Urinary bladder (tissue), 4 donors: Measurements from ENCODE around the gene AGRP. TPM values are rescaled to one million over a fixed set of nuclear protein-coding genes. Genes with fewer than 3 reads are reported as not detected.

Experiments used
- DNase-seq: peaks from one replicate; pipeline ENCODE4 v3.0.0-alpha.2; 2015; ENCODE audit errors: extremely low spot score
- H3K27ac ChIP-seq: one replicate; pipeline ENCODE4 v1.5.1; 2013; ENCODE audit warnings: low read depth, mild to moderate bottlenecking, moderate library complexity
- H3K36me3 ChIP-seq: one replicate; pipeline ENCODE4 v1.6.1; 2013; ENCODE audit warnings: mild to moderate bottlenecking, moderate library complexity; ENCODE audit not compliant: insufficient read depth
- H3K4me1 ChIP-seq: one replicate; pipeline ENCODE4 v1.6.1; 2013; ENCODE audit warnings: mild to moderate bottlenecking, moderate library complexity; ENCODE audit not compliant: insufficient read depth
- H3K4me3 ChIP-seq: one replicate; pipeline ENCODE4 v1.5.1; 2013; ENCODE audit warnings: low read depth, low read length
- WGBS: extraction: QIAGEN DNeasy Blood & Tissue Kit; methylation state at CpG from one replicate; pipeline ENCODE4 v1.1.7; 2013; 5-methylcytosine and 5-hydroxymethylcytosine counted together
- polyA plus RNA-seq: library from polyadenylated mRNA; stranded (reverse); fragments of 200-250 nt; gene quantifications from one replicate; pipeline ENCODE4 v1.2.3, GENCODE V29; 2013
- total RNA-seq: library from RNA; depleted of rRNA; stranded (reverse); fragments of >200 nt; gene quantifications from one replicate; pipeline ENCODE4 v1.2.3, GENCODE V29; 2014
- donor health status: healthy with polysubstance abuse.
- donor health status: healthy.

AGRP gene
- total and polyA plus RNA-seq, 2 donors = not detected

GRCh38 chr16:67451704-67452435, 31.5 kb downstream of the AGRP start:
- 49% methylated on average over 2 of the region's 2 CpGs for WGBS

DNA sequence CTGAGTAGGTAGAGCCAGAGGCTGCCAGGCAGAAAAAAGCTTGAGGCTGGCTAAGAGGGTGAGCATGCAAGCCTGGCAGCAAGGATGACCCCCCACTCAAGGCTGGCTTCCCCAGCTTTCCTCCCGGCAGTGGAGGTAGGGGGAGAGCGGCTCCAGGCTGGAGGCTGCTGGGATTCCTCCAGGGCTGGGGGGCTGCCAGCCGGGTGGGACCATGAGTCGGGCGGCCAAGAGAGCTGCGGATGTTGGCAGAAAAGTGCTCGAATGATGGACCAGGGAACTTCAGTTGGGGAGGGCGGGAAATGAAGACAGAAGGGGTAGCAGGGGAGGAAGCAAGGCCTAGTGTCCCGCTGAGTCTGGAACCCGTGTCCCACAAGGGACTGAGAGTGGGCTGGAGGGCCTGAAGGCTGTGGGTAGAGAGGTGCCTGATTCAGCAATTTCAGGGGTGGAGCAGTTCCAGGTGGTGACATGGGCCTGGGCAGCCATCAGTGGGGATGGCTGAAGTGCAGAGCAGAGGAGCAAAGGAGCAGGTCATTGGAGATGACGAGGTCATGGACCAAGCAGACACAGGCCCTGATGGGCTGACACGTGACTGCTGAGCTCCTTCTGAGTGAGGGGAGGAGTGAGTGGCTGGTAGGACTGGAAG, 32.2 kb downstream of the AGRP start:
- WGBS = 64% methylated on average over 12 of the region's 12 CpGs
- Histone ChIP-seq H3K27ac (no peak overlapping the region), H3K4me1 (no peaks in the 10 kb centered on the region)

More at GRCh38 chr16:67451704-67452435, 31.5 kb downstream of the AGRP start:
- Histone ChIP-seq H3K4me1 (no peaks in the 10 kb centered on the region), H3K4me3 (no peak overlapping the region), H3K36me3 (no peaks in the 10 kb centered on the region), H3K27ac (no peak overlapping the region)
- DNase-seq = no peak

GRCh38 chr16:67449739-67450138, 33.6 kb downstream of the AGRP start:
- Histone ChIP-seq H3K36me3 (no peaks in the 10 kb centered on the region), H3K4me3 (no peak overlapping the region), H3K4me1 (no peaks in the 10 kb centered on the region), H3K27ac (no peak overlapping the region)
- WGBS = 66% methylated on average over 3 of the region's 3 CpGs
- DNase-seq = no peak

More for the DNA sequence above, 32.2 kb downstream of the AGRP start:
- no peak for DNase-seq
- H3K36me3 ChIP-seq = no peaks in the 10 kb centered on the region
- H3K4me3 ChIP-seq = no peak overlapping the region

GRCh38 chr16:67449336-67449735, 34.0 kb downstream of the AGRP start:
- no peaks in the 10 kb centered on the region for H3K36me3 ChIP-seq
- H3K4me1 ChIP-seq = no peaks in the 10 kb centered on the region
- DNase-seq = no peak

DNA sequence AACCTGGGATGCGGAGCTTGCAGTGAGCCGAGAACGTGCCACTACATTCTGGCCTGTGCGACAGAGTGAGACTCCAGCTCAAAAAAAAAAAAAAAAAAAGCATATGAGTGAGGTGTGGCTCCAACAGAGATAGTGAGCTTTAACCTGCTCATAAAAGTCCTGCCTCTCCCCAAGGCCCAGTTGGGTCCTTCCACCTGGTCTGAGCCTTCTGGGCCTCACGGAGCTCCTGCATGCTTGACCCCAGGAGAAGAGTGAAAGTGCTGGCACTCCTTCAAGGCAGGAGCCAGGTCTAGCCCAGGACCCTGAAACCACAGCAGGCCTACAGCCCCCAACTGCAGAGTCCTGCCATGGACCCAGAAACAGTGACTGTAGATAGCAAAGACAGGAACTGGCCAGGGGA, 34.8 kb downstream of the AGRP start:
- DNase-seq = no peak
- 96% methylated on average over 5 of the region's 5 CpGs for WGBS
- Histone ChIP-seq H3K36me3 (no peaks in the 10 kb centered on the region), H3K4me1 (no peaks in the 10 kb centered on the region), H3K4me3 (no peak overlapping the region), H3K27ac (no peak overlapping the region)

More at GRCh38 chr16:67449336-67449735, 34.0 kb downstream of the AGRP start:
- 65% methylated on average over 2 of the region's 2 CpGs for WGBS
- Histone ChIP-seq H3K4me3 (no peak overlapping the region), H3K27ac (no peak overlapping the region)

DNA sequence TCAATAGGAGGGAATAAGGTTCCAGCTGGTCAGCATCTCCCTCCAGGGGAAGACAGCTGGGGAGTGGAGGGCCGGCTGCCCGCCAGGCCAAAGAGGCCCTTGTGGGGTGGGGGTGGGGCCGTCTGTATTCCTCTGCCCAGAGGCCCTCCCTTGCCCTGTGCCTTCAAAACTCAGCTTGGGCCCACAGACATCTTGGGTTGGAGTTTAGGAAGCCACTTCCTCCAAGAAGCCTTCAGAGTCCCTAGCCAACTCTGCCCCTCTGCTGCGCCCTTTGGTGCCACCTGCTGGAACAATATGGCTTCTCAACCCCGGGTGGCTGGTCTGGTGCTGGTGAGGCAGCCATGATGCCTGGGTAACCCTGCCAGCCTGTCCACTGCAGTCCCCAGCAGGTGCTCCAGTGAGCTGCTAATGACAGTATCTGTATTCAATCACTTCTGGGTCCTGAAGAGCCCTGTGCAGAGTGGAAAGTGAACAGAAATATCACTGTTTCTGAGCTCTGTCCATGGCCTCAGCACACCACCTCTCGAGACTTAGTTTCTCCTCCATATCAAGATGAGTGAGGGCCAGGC, 35.8 kb downstream of the AGRP start:
- Histone ChIP-seq H3K4me1 (no peaks in the 10 kb centered on the region), H3K27ac (no peak overlapping the region), H3K4me3 (no peak overlapping the region), H3K36me3 (no peaks in the 10 kb centered on the region)
- DNase-seq = no peak
- 60% methylated on average over 6 of the region's 6 CpGs for WGBS

- DNase-seq = no peak
- 63% methylated on average over 8 of the region's 8 CpGs for WGBS
- Histone ChIP-seq H3K4me1 (no peaks in the 10 kb centered on the region), H3K4me3 (no peak overlapping the region), H3K27ac (no peak overlapping the region), H3K36me3 (no peaks in the 10 kb centered on the region)
Measured at GRCh38 chr16:67446968-67447507, 36.3 kb downstream of the AGRP start.

GRCh38 chr16:67445913-67446907, 37.1 kb downstream of the AGRP start:
- Histone ChIP-seq H3K36me3 (no peaks in the 10 kb centered on the region), H3K4me1 (no peaks in the 10 kb centered on the region), H3K27ac (no peak overlapping the region), H3K4me3 (no peak overlapping the region)
- DNase-seq = no peak
- 64% methylated on average over 12 of the region's 12 CpGs for WGBS

GRCh38 chr16:67445441-67445912, 37.9 kb downstream of the AGRP start:
- H3K4me1 ChIP-seq = no peaks in the 10 kb centered on the region
- 61% methylated on average over 3 of the region's 3 CpGs for WGBS
- H3K27ac ChIP-seq = no peak overlapping the region
- no peak for DNase-seq
- H3K36me3 ChIP-seq = no peaks in the 10 kb centered on the region
- no peak overlapping the region for H3K4me3 ChIP-seq

DNA sequence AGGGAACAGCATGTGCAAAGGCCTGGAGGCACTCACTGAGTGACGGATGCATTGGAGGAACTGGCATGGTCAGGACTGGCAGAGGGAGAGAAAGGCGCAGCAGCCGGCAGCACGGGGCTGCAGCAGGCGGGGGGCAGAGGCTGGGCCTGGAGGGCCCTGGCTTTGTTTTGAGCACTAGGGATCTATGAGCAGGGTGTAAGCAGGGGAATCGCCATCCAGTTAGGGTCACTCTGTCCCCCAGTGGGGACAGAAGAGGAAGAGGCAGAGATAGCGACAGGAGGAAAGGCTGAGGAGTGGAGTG, 38.3 kb downstream of the AGRP start:
- WGBS = 91% methylated on average over 7 of the region's 7 CpGs
- Histone ChIP-seq H3K4me3 (no peak overlapping the region), H3K27ac (no peak overlapping the region), H3K36me3 (no peaks in the 10 kb centered on the region), H3K4me1 (no peaks in the 10 kb centered on the region)
- no peak for DNase-seq

DNA sequence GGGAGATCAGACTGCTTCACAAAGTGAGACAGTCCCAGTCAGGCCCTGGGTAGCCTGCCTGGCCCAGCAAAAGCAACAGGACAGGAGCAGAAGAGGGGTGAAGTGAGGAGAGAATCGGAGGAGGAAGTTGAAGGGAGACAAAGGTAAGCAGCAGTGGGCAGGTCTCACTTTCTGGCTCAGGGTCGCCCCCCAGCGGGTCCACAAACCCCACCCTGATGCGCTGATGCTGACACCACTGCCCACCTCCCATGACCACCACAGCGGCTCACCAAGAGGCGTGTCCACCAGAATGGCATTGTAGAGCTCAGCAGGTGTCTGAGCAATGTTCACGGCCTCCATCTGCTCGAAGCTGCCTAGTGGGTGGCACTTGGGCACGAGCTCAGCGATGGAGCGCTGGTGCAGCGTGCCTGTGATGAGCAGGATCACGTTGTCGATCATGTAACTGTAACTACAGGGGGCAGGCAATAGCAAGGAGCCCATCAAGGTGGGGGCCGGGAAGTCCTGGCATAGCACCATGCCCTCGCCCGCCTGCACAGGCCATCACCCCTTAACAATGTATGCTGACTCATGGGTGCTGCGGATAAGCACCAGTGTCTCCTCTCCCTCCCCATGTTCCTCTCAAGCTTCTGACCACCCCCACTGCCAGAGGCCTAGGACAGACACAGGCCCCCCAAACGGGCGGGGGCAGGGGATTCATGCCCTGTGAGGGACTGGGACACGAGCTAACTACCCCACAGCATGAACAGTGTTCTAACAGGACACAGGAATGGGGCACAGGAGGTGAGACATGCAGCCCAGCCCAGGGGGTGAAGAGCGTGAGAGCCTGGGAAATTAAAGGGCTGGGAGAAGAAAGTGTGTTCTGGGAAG, 38.9 kb downstream of the AGRP start:
- H3K4me1 ChIP-seq = no peaks in the 10 kb centered on the region
- H3K27ac ChIP-seq = peak overlapping the region; percentile 12
- 84% methylated on average over 22 of the region's 22 CpGs for WGBS
- no peak overlapping the region for H3K4me3 ChIP-seq
- no peaks in the 10 kb centered on the region for H3K36me3 ChIP-seq
- no peak for DNase-seq

- Histone ChIP-seq H3K27ac (peak overlapping the region; percentile 11), H3K4me3 (no peak overlapping the region), H3K36me3 (no peaks in the 10 kb centered on the region), H3K4me1 (no peaks in the 10 kb centered on the region)
- WGBS = 58% methylated on average over 6 of the region's 6 CpGs
- DNase-seq = no peak
Measured at GRCh38 chr16:67443265-67443664, 40.1 kb downstream of the AGRP start.
